Skin of body (tissue), 2 donors: ENCODE measurements around the gene MGAT4C. TPM values are rescaled to one million over a fixed set of nuclear protein-coding genes. Genes with fewer than 3 reads are reported as not detected.
"Not testable (repeated sequence)": the region's sequence is repeated elsewhere in the genome, so short reads cannot be mapped to it uniquely, and the experiment has no call there.

ENCODE experiments used
- DNase-seq: peaks from one replicate; lab custom pipeline; 2025; lab: John Stamatoyannopoulos, UW
- total RNA-seq: library from RNA; depleted of rRNA; stranded (reverse); fragments of >200 nt; gene quantifications from one replicate; pipeline ENCODE4 v1.2.3, GENCODE V29; 2014

The MGAT4C gene
- total RNA-seq: 0.79 TPM

DNA sequence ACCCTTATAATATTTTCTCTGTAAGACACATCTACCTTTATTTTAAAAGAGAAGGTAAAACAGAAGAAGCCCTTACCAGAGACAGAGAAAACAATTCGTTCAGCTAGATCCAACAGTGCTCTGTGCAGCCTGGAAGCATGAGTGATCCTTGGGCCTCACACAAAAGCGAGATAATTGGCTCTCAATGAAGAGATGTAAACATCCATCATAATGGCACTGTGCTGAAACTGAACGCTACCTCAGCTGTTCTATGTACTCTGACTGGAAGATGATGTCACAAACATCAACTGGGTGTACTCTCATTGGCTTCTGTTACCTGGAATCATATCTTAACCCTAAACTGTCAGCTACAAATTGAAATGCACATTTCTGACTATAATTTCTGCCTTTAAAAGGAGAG lies at the start of gene MGAT4C:
MGAT4C (minus strand) TSS at position 229 of the 400 bp plus-strand sequence.
- no peak for DNase-seq

DNA sequence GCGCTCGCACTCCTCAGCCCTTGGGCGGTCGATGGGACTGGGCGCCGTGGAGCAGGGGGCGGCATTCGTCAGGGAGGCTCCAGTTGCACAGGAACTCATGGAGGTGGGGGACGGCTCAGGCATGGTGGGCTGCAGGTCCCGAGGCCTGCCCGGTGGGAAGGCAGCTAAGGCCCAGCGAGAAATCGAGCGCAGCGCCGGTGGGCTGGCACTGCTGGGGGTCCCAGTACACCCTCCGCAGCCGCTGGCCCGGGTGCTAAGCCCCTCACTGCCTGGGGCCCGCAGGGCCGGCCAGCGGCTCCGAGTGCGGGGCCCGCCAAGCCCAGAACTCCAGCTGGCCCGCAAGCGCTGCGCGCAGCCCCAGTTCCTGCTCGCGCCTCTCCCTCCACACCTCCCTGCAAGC lies 40.2 kb upstream of the MGAT4C start:
- not testable (repeated sequence) for DNase-seq

DNA sequence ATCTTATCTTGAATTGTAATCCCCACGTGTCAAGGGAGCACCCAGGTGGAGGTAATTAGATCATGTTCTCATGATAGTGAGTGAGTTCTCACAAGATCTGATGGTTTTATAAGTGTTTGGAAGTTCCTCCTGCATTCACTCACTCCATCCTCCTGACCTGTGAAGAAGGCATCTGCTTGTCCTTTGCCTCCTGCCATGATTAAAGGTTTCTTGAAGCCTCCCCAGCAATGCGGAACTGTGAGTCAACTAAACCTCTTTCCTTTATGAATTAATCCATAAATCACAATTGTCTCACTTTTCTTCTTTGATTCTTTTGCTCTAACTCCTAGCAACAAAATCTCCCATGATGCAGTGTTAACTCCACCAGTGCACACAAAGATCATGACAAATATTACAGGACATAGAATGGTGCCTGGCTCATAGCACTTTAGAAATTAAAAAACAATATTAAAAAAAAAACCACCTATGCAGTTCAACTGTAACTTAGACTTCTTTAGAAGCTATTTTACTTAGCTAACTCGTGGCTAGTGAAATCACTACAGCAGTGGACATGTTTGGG lies 37.6 kb upstream of the MGAT4C start:
- DNase-seq: no peak

DNA sequence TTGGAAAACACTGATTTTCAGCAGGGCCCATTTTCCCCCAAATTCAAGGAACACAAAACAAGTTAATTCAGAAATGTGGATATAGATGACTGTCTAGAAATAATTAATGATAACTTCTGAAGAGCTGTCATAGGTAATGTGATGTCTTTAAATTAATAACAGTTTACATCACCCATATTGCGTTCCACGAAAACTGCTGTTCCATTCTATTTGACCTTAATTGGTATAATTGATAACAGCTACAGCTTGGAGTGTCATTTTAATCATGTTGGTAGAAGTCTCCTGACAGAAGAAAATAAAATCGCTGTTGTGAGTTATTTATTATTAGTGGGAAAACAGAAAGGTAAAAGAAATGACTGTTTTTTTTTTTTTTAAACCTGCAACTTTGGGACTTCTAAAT lies 36.3 kb upstream of the MGAT4C start:
- DNase-seq: no peak

DNA sequence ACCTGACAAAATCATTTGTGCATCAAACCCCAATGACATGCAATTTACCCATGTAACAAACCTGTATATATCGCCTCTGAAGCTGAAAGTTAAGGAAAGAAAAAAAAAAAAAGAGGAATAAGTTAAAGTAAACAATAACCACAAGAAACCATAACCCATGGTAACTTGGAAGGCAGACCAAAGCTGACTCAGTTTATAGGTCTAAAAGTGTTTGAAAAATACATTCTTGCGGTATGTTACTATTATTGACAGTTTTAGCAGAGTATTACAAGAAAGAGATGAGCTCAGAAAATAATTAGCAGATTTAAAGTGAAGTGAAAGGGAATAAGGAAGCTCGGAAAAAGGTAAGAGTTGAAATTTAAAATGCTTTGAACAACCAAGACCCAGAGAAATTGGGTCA lies 34.4 kb upstream of the MGAT4C start:
- DNase-seq: no peak

- DNase-seq: no peak
These were observed 29.9 kb upstream of the MGAT4C start for GRCh38 chr12:86286119-86286518.

- DNase-seq: no peak
These were observed 27.4 kb upstream of the MGAT4C start for GRCh38 chr12:86283620-86284019.

- DNase-seq: no peak
These were observed 19.2 kb upstream of the MGAT4C start for GRCh38 chr12:86275356-86275755.

DNA sequence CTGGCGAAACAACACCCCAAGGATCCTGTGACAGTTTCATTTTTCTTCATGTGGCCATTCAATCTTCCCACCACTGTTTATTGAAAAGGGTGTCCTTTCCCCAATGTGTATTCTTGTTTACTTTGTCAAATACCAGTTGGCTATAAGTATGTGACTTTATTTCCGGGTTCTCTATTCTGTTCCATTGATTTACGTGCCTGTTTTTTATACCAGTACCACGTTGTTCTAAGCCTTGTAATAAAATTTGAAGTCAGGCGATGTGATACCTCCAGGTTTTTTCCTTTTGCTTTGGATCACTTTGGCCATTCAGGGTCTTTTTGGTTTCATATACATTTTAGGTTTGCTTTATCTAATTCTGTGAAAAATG lies 9.1 kb upstream of the MGAT4C start:
- DNase-seq: no peak

GRCh38 chr12:86264451-86265328 lies 8.5 kb upstream of the MGAT4C start:
- no peak for DNase-seq

GRCh38 chr12:86261578-86261977 lies 5.4 kb upstream of the MGAT4C start:
- no peak for DNase-seq

GRCh38 chr12:86261142-86261541 lies 5.0 kb upstream of the MGAT4C start:
- DNase-seq: no peak

GRCh38 chr12:86260183-86260582 lies 4.0 kb upstream of the MGAT4C start:
- DNase-seq: no peak

DNA sequence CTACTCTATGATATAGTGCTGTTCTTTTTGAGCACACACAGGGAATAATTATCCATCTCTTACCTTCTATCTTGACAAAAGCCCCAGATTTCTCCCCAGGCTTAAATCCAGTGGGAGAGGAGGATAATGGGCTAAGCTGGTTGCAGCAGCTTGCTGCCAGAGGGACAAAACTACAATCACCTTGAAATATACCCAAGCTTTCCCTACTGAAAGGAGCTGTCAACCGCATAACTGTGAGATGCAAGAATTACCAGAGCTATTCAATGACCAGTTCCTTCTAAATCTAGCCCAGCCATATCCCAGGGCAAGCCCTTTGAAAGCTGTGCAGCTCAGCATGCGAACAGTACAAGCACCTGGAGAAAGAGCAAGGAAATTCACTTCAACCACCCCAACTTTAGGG lies 943 bp upstream of the MGAT4C start:
- DNase-seq: no peak

DNA sequence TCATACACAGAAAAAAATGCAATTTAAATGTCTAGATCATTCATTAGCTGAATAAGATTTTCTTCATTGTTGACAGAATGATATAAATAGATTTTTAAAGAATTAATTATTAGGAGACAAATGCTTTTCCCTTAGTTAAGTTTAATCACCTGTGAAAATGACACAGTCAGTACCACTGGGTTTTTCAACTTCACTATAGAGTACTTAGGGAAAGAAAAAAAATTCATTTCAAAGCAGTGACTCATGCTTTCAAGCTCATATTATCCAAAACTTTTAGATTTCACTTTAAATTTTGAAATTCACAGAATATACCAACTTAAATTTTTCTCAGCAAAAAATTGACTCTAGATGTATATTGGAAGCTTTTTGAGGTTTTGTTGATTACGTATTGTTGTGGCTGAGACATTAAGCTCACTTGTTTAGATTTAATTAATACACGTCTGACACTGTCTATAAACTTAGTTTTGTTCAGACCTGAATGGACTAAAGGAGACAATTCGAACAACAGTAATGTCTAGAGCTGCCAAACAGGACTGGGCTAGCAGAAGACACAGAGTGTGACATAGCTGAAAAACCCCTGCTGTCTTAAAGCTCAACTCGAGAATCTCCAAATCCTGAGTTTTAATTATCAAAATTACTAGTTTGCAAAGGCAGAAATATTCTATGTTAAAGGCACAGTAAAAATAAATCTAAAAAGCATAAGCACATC lies 1.6 kb downstream of the MGAT4C start:
- DNase-seq: no peak

DNA sequence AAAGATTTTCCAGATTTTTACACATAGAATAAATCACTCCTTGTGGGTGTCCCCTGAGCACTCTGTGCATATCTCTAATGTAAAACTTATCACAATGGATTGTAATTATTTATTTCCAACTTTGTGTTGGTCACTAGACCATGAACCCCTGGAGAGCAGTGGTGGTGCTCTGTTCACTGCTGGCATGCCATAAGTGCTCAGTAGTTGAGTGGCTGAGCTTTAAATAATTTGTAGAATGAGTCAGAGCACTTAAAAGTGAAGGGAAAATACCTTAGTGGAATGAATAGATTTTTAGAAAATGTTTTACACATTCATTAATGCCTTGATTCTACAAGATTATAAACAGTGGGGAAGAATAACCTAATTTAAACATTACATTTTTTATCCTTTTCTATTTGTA lies 6.3 kb downstream of the MGAT4C start:
- DNase-seq: no peak

- no peak for DNase-seq
These were observed 6.9 kb downstream of the MGAT4C start for GRCh38 chr12:86249276-86249675.

DNA sequence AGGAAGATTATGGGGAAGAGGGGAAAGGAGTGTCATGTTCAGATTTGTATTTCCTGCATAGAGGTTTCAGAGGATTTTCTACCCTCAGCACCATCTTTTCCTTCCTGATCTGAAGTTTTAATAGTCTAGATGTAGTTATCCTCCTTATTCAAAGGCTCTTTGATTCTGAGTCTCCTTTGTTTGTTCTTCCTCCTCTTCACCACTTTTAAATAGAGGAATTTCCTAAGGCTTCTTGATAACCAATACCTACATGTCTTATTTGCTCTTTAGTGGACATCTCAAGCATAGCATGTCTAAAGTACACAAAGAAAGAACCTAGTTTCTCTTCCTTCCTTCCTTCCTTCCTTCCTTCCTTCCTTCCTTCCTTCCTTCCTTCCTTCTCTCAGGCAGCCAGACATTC lies 8.3 kb downstream of the MGAT4C start:
- DNase-seq: no peak

- no peak for DNase-seq
These were observed 14.6 kb downstream of the MGAT4C start for GRCh38 chr12:86241600-86241999.

DNA sequence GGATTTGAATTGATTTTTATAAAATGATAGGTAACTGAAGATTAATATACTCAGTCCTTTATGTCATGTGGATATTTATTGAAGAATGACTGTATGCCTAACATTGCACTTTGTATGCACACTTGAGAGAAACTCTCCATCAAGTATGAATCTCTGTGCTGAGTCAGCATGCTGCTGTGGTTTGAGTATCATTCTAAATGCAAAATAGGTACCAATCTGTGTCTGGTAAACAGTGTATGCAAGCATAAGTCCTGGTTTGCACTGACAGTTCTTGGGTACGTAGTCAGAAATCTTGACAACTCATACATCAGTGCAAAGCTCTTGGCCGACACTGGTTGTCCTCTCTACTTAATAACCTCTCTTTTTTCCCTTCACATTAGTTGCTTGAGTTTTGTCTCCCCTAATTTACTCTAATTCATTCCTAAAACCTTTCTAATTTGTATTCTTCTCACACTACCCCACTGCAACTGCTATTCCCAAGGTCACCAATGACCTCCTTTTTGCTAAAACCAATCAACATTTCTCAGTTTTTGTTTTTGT lies 21.8 kb downstream of the MGAT4C start:
- no peak for DNase-seq

GRCh38 chr12:86233126-86233525 lies 23.1 kb downstream of the MGAT4C start:
- no peak for DNase-seq

DNA sequence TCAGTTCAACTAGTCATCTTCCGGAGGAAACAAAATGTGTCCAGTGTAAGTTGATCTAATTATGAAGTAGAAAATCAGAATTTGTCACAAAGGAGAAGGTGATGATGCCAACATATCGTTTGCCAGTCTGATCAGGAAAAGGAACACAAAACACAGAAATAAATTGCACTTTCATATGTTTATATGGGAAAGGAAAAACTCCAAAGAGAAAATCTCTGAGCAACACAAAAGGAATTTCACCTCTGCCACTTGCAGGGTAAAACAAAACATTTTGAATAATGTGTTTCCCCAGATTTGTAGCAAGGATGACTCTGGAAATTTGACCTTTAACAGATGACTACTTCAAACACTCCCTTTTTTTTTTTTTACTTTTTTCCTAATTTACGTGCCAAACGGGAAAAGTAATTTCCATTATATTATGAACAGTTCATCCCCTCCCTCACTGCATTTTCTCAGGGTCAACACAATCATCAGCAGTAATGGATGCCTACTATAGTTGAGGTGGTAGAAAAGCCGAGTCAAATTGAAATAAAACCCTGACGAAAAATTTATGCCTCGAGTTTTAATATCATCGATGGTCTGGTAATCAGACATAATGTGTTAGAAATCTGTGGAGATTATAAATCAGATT lies 25.6 kb downstream of the MGAT4C start:
- no peak for DNase-seq
